CD4-positive, alpha-beta memory T cell (primary cell): ENCODE results near the gene HINT2. TPM values are rescaled to one million over a fixed set of nuclear protein-coding genes. Genes with fewer than 3 reads are reported as not detected.
A peak's percentile ranks its signal among the peaks of the same experiment; 100 is the strongest.

Experiments used
- CTCF ChIA-PET: fragments of 350-600 bp; sonication (Branson Sonifier 250); formaldehyde crosslinking; loops from one replicate; lab custom pipeline; 2021; ENCODE audit warnings: inconsistent platforms; ENCODE audit not compliant: partially characterized antibody; lab: Charles Lee
- POLR2A ChIA-PET: fragments of 350-600 bp; sonication (Branson Sonifier 250); formaldehyde crosslinking; loops from one replicate; lab custom pipeline; 2021; ENCODE audit not compliant: partially characterized antibody; lab: Charles Lee
- DNase-seq, 5 donors: peaks; one replicate each; pipeline versions ENCODE4 v3.0.0 to v3.0.0-alpha.2; 2020 to 2022; ENCODE audit warnings: mixed read lengths in 1 of 5
- H3K27ac ChIP-seq: one replicate; pipeline ENCODE4 v1.7.0; 2013; ENCODE audit warnings: low read depth, low read length
- H3K27me3 ChIP-seq: 2 replicates; pipeline ENCODE4 v1.7.0; 2013; ENCODE audit warnings: mild to moderate bottlenecking, low read length, moderate library complexity; ENCODE audit not compliant: insufficient read depth
- H3K36me3 ChIP-seq: 2 replicates; pipeline ENCODE4 v1.7.0; 2013; ENCODE audit warnings: mild to moderate bottlenecking, low read length, moderate library complexity; ENCODE audit not compliant: insufficient read depth
- H3K4me1 ChIP-seq: 2 replicates; pipeline ENCODE4 v1.7.0; 2013; ENCODE audit warnings: mild to moderate bottlenecking, low read length, moderate library complexity; ENCODE audit not compliant: insufficient read depth
- H3K4me3 ChIP-seq, 2 donors: one replicate each; pipeline ENCODE4 v1.7.0; 2013; ENCODE audit warnings: low read length in 2 of 2, mild to moderate bottlenecking in 1 of 2
- H3K9me3 ChIP-seq, 2 donors: one replicate each; pipeline ENCODE4 v1.7.0; 2013; ENCODE audit warnings: low read length in 2 of 2, control low read depth in 1 of 2; ENCODE audit not compliant: control insufficient read depth in 1 of 2
- H3K27ac Mint-ChIP-seq, 7 donors: one replicate each; pipeline ENCODE4 v1.8.0; 2020 to 2021; ENCODE audit warnings: mixed read lengths in 7 of 7, mild to moderate bottlenecking in 6 of 7, inconsistent platforms in 3 of 7, moderate library complexity in 3 of 7
- H3K27me3 Mint-ChIP-seq, 2 donors: one replicate each; pipeline ENCODE4 v1.8.0; 2020 to 2021; ENCODE audit warnings: mixed read lengths in 2 of 2
- H3K36me3 Mint-ChIP-seq, 2 donors: one replicate each; pipeline ENCODE4 v1.8.0; 2020 to 2021; ENCODE audit warnings: mixed read lengths in 2 of 2, inconsistent platforms in 1 of 2, mild to moderate bottlenecking in 1 of 2
- H3K4me1 Mint-ChIP-seq, 4 donors: one replicate each; pipeline ENCODE4 v1.8.0; 2020 to 2021; ENCODE audit warnings: mixed read lengths in 4 of 4, mild to moderate bottlenecking in 1 of 4
- H3K4me3 Mint-ChIP-seq, 8 donors: one replicate each; pipeline ENCODE4 v1.8.0; 2020 to 2021; ENCODE audit warnings: mixed read lengths in 8 of 8, mild to moderate bottlenecking in 7 of 8, moderate library complexity in 6 of 8, inconsistent platforms in 3 of 8
- H3K9me3 Mint-ChIP-seq, 8 donors: one replicate each; pipeline ENCODE4 v1.8.0; 2020 to 2021; ENCODE audit warnings: mixed read lengths in 8 of 8, mild to moderate bottlenecking in 5 of 8, inconsistent platforms in 3 of 8, moderate library complexity in 1 of 8
- intact Hi-C: fragments of 100-400 bp; cut with micrococcal nuclease; formaldehyde crosslinking; loops from one replicate; pipeline ENCODE4 v1.15.1; 2023
- polyA plus RNA-seq, 2 donors: library from polyadenylated mRNA; unstranded; fragments of 300-500 nt; fragmentation: Illumina TruSeq; gene quantifications; one replicate each; pipeline ENCODE4 v1.2.3, GENCODE V29; 2021
- total RNA-seq, 2 experiments: library from RNA; stranded (reverse); gene quantifications; one replicate each; pipeline ENCODE4 v1.2.3, GENCODE V29; 2021

Gene HINT2
- total and polyA plus RNA-seq, 4 experiments from 2014 or later, result 22.9 to 111 (median 52.8) TPM

DNA sequence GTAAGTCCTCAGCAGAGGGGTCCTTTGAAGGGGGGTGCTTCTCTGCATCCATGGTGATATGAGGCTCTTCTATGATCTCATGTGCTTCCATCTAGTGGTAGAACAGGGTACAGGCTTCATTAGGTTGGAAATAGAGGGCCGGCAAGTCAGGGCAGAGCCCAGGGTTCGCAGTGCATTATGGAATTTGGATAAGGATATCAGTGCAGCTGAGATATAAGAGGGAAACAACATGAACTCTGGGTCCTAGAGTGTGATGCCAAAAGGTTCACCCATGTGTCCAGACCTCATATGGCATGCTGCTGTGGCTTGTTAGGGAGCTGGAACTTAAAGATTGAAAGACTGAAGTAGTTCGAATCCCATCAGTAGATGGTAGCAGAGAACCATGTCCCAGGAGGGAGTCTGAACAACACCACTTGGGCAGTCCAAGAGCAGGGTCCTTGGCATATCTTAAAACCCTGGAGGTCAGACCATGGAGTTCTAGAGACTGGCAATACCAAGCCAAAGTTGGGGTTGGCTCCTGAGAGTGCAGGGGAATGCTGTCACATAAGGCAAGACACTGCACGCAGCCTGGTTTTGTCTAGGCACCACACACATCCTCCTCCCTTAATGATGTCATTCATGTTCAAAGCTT, 11.3 kb upstream of the HINT2 start:
- DNase-seq, result peak in 4 of 5 donors; percentile 56 to 62 (median 58)
- Mint-ChIP-seq H3K4me1 (peaks cover 23 to 34% (median 31%) of the 10 kb centered on the region in 4 donors), H3K27ac (peak overlapping the region in 4 of 7 donors; percentile 5 to 68 (median 16)), H3K36me3 (no peaks in the 10 kb centered on the region), H3K9me3 (no peaks in the 10 kb centered on the region), H3K27me3 (no peaks in the 10 kb centered on the region), H3K4me3 (peak overlapping the region in 4 of 8 donors; percentile 38 to 80 (median 54))
- ChIA-PET CTCF (interaction anchor here (0.7 to 6.5 kb wide), 33 partner anchors 8 to 222 kb away, joined by 3 to 71 read pairs (median 4); partner anchors contain the start of genes ARHGEF39, CCDC107, CREB3 and GBA2), POLR2A (interaction anchor here (0.6 to 2.0 kb wide), 5 partner anchors 12 to 168 kb away, joined by 3 to 8 read pairs (median 5); partner anchors contain the start of genes CCDC107, HINT2, RMRP and SPAG8)
- Histone ChIP-seq H3K4me3 (no peak overlapping the region), H3K27ac (no peak overlapping the region), H3K4me1 (peaks cover 20% of the 10 kb centered on the region), H3K9me3 (no peaks in the 10 kb centered on the region), H3K27me3 (no peaks in the 10 kb centered on the region), H3K36me3 (no peaks in the 10 kb centered on the region)
- intact Hi-C loops, result loop anchor here (1.0 to 2.0 kb wide), 7 partner anchors 36 to 709 kb away; partner anchors contain the start of genes CCDC107 and RMRP

DNA sequence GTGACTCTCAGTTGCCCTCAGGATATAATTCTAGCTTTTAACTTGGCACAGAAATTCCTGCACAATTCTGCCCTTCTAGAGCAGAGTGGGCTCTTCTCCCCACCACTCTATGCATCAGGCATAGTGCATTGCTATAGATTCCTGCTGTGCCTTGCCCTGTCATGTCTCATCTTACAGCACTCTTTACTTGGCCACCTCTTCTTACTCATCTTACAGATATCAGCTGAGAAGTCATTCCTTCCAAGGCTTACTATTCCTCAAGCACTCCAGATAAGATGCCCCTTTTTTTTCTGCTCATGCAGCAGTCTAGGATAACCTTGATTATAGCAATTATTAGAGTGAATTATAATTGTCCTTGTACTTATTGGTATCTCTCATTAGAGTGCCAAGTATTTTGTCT, 8.1 kb upstream of the HINT2 start:
- Mint-ChIP-seq H3K36me3 (no peaks in the 10 kb centered on the region), H3K9me3 (no peaks in the 10 kb centered on the region), H3K4me3 (no peak overlapping the region), H3K27ac (no peak overlapping the region), H3K4me1 (peaks cover 4 to 9% (median 5%) of the 10 kb centered on the region in 4 donors), H3K27me3 (no peaks in the 10 kb centered on the region)
- CTCF ChIA-PET, result interaction anchor here (1.1 to 6.5 kb wide), 2 partner anchors 8 to 34 kb away, joined by 3 to 71 read pairs; partner anchors contain the start of gene HINT2
- peaks cover 5% of the 10 kb centered on the region for H3K4me1 ChIP-seq
- no peak for DNase-seq
- no peak overlapping the region for H3K27ac ChIP-seq
- H3K27me3 ChIP-seq, result no peaks in the 10 kb centered on the region
- H3K9me3 ChIP-seq, result no peaks in the 10 kb centered on the region
- no peak overlapping the region for H3K4me3 ChIP-seq
- POLR2A ChIA-PET, result no interaction called here
- intact Hi-C loops, result no loop called here
- H3K36me3 ChIP-seq, result no peaks in the 10 kb centered on the region

DNA sequence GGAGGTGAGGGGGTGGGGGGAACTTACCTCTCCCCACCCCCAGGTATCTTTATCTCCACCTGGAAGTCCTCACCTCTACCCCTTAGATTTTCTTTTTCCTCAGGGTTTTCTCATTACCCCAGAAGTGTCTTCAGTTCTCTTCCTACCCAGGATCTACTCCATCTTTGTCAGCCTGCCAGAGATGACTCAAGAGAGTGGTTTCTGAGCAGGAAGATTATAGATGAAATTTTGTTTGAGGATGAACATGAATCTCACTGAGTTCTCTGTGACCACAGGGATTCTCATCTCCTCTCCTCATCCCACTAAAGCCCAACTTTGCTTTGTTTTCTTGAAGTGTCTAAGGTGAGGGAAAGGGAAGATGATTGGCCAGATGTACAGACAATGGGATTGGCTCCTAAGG, 5.2 kb upstream of the HINT2 start:
- intact Hi-C loops, result no loop called here
- Histone ChIP-seq H3K27me3 (no peaks in the 10 kb centered on the region), H3K4me1 (no peaks in the 10 kb centered on the region), H3K27ac (no peak overlapping the region), H3K9me3 (no peaks in the 10 kb centered on the region), H3K4me3 (no peak overlapping the region), H3K36me3 (no peaks in the 10 kb centered on the region)
- Mint-ChIP-seq H3K4me3 (no peak overlapping the region), H3K36me3 (peaks cover 0 to 5% of the 10 kb centered on the region in 2 donors), H3K9me3 (peaks cover 0 to 3% (median 0%) of the 10 kb centered on the region in 8 donors), H3K4me1 (peaks cover 4 to 7% (median 6%) of the 10 kb centered on the region in 4 donors), H3K27ac (no peak overlapping the region), H3K27me3 (no peaks in the 10 kb centered on the region)
- ChIA-PET CTCF (interaction anchor here (0.6 kb wide), 1 partner anchor 31 kb away, joined by 3 read pairs; no protein-coding TSS in a partner anchor), POLR2A (no interaction called here)
- DNase-seq, result no peak

DNA sequence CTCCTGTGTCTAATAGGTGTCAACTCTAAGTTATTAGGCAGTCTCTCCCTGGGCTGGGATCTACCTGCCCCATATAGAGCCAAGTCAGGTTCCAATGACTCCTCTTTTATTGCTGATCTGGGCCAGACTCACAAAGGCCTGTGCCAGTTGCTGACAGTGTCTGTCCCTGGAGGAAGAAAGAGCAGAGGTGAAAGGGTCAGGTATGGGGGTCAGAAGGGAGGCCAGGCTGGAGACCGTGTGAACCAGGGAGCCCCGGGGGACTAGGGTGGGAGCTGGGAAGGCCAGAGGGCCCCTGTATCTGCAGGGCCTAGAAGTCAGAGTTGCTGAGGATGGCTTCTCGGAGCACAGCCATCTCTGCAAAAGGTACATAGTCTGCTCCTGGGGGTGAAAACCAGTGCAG, 3.5 kb upstream of the HINT2 start:
- no peaks in the 10 kb centered on the region for H3K36me3 ChIP-seq
- H3K9me3 ChIP-seq, result no peaks in the 10 kb centered on the region
- Mint-ChIP-seq H3K9me3 (peaks cover 0 to 3% (median 0%) of the 10 kb centered on the region in 8 donors), H3K27ac (peak overlapping the region in 1 of 7 donors; percentile 7), H3K36me3 (peaks cover 0 to 9% of the 10 kb centered on the region in 2 donors), H3K27me3 (no peaks in the 10 kb centered on the region), H3K4me1 (peaks cover 8 to 22% (median 14%) of the 10 kb centered on the region in 4 donors), H3K4me3 (peak overlapping the region in 2 of 8 donors; percentile 2 to 6)
- no peak overlapping the region for H3K4me3 ChIP-seq
- CTCF ChIA-PET, result interaction anchor here (1.5 kb wide), 1 partner anchor 8 kb away, joined by 3 read pairs; no protein-coding TSS in a partner anchor
- POLR2A ChIA-PET, result no interaction called here
- H3K27me3 ChIP-seq, result no peaks in the 10 kb centered on the region
- H3K4me1 ChIP-seq, result peaks cover 11% of the 10 kb centered on the region
- DNase-seq, result no peak
- H3K27ac ChIP-seq, result no peak overlapping the region
- intact Hi-C loops, result loop anchor here (10.0 kb wide), 3 partner anchors 586 to 1154 kb away; partner anchors contain the start of genes CCL27, FANCG, RNF38 and VCP

DNA sequence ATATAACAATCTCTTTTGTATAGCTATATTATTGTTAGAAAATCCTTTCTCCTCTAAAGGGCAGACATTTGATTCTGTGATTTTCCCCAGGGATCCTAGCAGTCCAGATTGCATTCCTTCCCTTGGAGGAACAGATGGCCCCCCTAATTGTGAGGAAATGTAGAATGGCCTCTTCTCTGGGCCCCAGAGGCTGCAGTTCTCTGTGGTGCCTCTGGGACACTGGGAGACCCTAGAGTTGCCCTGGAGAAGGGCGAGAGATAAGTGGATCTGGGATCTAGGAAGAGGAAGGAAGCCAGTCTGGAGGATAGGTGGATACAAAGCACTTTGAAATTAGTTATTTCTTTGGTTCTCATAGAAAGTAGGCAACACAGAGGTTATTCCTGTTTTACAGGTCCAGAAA, 1.9 kb upstream of the HINT2 start:
- no peaks in the 10 kb centered on the region for H3K9me3 ChIP-seq
- no peaks in the 10 kb centered on the region for H3K36me3 ChIP-seq
- peaks cover 19 to 37% (median 28%) of the 10 kb centered on the region in 4 donors for H3K4me1 Mint-ChIP-seq
- no peak for DNase-seq
- no peaks in the 10 kb centered on the region for H3K27me3 ChIP-seq
- POLR2A ChIA-PET, result interaction anchor here (1.4 kb wide), 1 partner anchor 8 kb away, joined by 3 read pairs; no protein-coding TSS in a partner anchor
- H3K27me3 Mint-ChIP-seq, result no peaks in the 10 kb centered on the region
- no peak overlapping the region for H3K4me3 ChIP-seq
- no peak overlapping the region for H3K27ac ChIP-seq
- H3K27ac Mint-ChIP-seq, result peak overlapping the region in 3 of 7 donors; percentile 0 to 91 (median 26)
- CTCF ChIA-PET, result interaction anchor here (0.8 kb wide), 1 partner anchor 8 kb away, joined by 3 read pairs; no protein-coding TSS in a partner anchor
- H3K9me3 Mint-ChIP-seq, result peaks cover 0 to 3% (median 0%) of the 10 kb centered on the region in 8 donors
- peaks cover 25% of the 10 kb centered on the region for H3K4me1 ChIP-seq
- intact Hi-C loops, result loop anchor here (10.0 kb wide), 3 partner anchors 588 to 1152 kb away; partner anchors contain the start of genes CCL27, FANCG, RNF38 and VCP
- H3K36me3 Mint-ChIP-seq, result peaks cover 0 to 16% of the 10 kb centered on the region in 2 donors
- peak overlapping the region in 1 of 8 donors; percentile 36 for H3K4me3 Mint-ChIP-seq

DNA sequence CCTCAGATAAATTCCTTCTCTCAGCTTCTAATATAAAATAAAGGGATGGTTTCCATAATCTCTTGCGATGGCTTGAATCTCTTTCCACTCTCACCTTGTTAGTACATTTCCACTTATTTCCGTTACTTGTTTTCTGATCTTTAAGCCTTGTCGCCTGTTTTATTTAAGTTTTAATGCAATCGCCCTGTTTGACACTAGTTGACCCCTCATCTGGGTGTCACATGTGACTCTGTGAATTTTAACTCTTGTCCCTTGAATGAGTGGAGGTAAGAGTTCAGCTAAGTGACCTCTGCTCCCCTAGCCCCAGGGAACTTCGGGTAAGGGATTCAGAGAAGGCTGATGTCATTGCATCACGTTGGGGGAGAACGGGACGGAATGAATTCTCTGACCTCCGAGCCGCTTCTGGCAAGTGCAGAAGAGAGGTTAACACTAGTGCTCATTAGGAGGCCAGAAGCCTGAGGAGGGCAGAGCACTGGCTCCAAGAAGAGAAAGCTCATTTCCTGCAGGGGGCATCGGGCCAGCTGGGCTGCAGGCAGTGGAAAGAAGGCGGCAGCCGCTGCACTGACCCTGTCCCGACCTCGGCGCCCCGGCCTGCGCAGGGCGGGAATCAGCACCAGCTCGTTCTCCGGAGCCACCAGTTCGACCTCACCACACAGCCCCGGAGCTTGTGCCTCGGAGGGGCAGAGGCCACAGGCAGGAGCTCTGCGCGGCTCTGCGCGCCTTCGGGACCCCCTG, 569 bp downstream of the HINT2 start:
- H3K27ac ChIP-seq, result peak overlapping the region; percentile 70
- Mint-ChIP-seq H3K9me3 (peaks cover 0 to 3% (median 0%) of the 10 kb centered on the region in 8 donors), H3K4me1 (peaks cover 20 to 50% (median 36%) of the 10 kb centered on the region in 4 donors), H3K27me3 (no peaks in the 10 kb centered on the region), H3K4me3 (peak overlapping the region; percentile 85 to 98 (median 91)), H3K36me3 (peaks cover 0 to 18% of the 10 kb centered on the region in 2 donors), H3K27ac (peak overlapping the region; percentile 69 to 92 (median 89))
- H3K36me3 ChIP-seq, result no peaks in the 10 kb centered on the region
- H3K4me1 ChIP-seq, result peaks cover 34% of the 10 kb centered on the region
- intact Hi-C loops, result loop anchor here (5.0 to 10.0 kb wide), 4 partner anchors 68 to 1149 kb away; partner anchors contain the start of genes CCL27, FANCG, RNF38 and VCP
- no peaks in the 10 kb centered on the region for H3K9me3 ChIP-seq
- H3K4me3 ChIP-seq, result peak overlapping the region; percentile 95 to 100
- DNase-seq, result peak in 1 of 5 donors; percentile 23
- ChIA-PET CTCF (interaction anchor here (0.8 to 5.6 kb wide), 7 partner anchors 9 to 156 kb away, joined by 3 to 58 read pairs (median 4); partner anchors contain the start of genes CCDC107, FAM221B, RMRP and TLN1), POLR2A (interaction anchor here (0.9 to 4.9 kb wide), 14 partner anchors 12 to 699 kb away, joined by 3 to 47 read pairs (median 5); partner anchors contain the start of genes ATOSB, CCDC107, CREB3 and FAM221B)
- H3K27me3 ChIP-seq, result no peaks in the 10 kb centered on the region
